ENCODE measurements around the gene PASK. TPM values are rescaled to one million over a fixed set of nuclear protein-coding genes. Genes with fewer than 3 reads are reported as not detected.

Gene PASK
- total and polyA plus RNA-seq, 12 donors, result 0.72 to 8.9 (median 3.6) TPM

GRCh38 chr2:241159116-241159515 is 9.8 kb upstream of the PASK start:
- Histone ChIP-seq H3K4me3 (no peak overlapping the region), H3K9me3 (replicated peaks in 1 of 3) (no peaks in the 10 kb centered on the region), H3K27me3 (no peaks in the 10 kb centered on the region), H3K27ac (no peak overlapping the region), H3K4me1 (replicated peaks in 1 of 2) (peaks cover 8 to 12% of the 10 kb centered on the region in 2 donors), H3K36me3 (replicated peaks in 1 of 2) (peaks cover 0 to 41% of the 10 kb centered on the region in 2 donors)
- 90 to 97% (median 91%) methylated on average over 5 of the region's 5 CpGs for WGBS, 4 donors
- TF ChIP-seq CTCF (IDR thresholded peaks at IDR 0.05) (no peak), POLR2A (IDR thresholded peaks at IDR 0.05) (no peak)
- intact Hi-C loops (cut with DNase I), result no loop called here
- no peak for DNase-seq

GRCh38 chr2:241158546-241158900 is 9.3 kb upstream of the PASK start:
- DNase-seq, result no peak
- Histone ChIP-seq H3K9me3 (replicated peaks in 1 of 3) (no peaks in the 10 kb centered on the region), H3K4me1 (replicated peaks in 1 of 2) (peaks cover 8 to 12% of the 10 kb centered on the region in 2 donors), H3K27me3 (no peaks in the 10 kb centered on the region), H3K36me3 (replicated peaks in 1 of 2) (peaks cover 0 to 36% of the 10 kb centered on the region in 2 donors), H3K27ac (no peak overlapping the region), H3K4me3 (no peak overlapping the region)
- intact Hi-C loops (cut with DNase I), result no loop called here
- TF ChIP-seq POLR2A (IDR thresholded peaks at IDR 0.05) (no peak), CTCF (IDR thresholded peaks at IDR 0.05) (no peak)
- WGBS, 4 donors, result 91 to 99% (median 93%) methylated on average over 7 to 8 of the region's 8 CpGs

DNA sequence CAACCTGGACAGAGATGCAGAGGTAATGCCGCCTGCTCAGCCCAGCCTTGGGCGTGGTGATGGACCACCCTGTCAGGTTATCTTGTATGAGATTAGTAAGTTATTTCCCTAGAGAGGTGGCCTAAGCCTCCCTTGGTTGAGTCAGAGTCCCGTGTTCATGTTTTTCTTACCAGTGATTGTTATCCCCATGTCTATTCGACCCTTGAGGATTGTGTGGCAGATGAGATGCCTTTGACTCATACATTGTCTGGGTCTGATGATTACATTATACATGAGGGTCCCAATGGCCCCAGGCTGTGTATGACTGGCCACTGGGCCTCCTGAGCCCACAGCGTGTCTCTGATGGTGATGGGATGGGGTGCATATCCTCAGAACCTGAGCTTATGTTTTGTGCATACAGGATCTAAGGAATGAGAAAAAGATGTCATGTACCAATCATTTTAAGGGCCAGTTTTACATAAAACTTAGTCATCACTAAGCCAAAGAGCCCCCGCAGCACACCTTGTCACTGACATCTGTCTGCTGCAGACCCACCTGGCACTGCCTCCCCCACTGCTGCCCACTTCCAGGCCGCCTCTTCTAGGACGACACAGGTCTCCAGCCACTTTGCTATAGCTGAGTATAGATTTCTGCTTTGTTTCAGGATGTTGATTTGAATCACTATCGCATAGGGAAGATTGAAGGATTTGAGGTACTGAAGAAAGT is 8.7 kb upstream of the PASK start:
- intact Hi-C loops (cut with DNase I), result no loop called here
- Histone ChIP-seq H3K27ac (no peak overlapping the region), H3K4me1 (replicated peaks in 1 of 2) (peaks cover 8 to 12% of the 10 kb centered on the region in 2 donors), H3K27me3 (no peaks in the 10 kb centered on the region), H3K9me3 (replicated peaks in 1 of 3) (no peaks in the 10 kb centered on the region), H3K36me3 (replicated peaks in 1 of 2) (peaks cover 0 to 30% of the 10 kb centered on the region in 2 donors), H3K4me3 (no peak overlapping the region)
- 91 to 98% (median 94%) methylated on average over 9 of the region's 9 CpGs for WGBS, 4 donors
- TF ChIP-seq POLR2A (IDR thresholded peaks at IDR 0.05), result no peak
- no peak for TF ChIP-seq CTCF (IDR thresholded peaks at IDR 0.05)
- DNase-seq, result no peak

DNA sequence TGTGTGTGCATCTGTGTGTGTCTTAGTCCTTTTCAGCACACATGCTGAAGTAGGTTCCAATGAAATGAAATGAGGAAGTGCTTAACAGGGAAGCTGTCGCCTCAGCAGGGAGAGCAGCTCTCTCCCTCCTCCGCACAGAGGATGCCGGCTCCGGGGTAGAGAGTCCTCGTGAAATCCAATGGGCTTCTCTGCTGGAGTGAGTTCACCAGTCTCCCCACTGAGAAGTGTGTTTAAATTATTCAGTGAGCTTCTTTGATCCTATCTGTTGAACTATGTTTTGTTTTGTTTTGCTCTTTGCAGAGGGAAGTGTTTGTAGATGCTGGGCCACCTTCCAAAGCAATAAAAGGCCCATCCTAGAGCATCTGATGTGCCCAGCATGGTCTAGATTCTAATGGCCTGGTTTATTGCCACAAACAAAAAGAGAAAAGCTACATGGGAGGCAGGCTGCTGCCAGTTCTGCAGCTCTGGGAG is 7.7 kb upstream of the PASK start:
- Histone ChIP-seq H3K9me3 (replicated peaks in 1 of 3) (no peaks in the 10 kb centered on the region), H3K4me3 (no peak overlapping the region), H3K27me3 (no peaks in the 10 kb centered on the region), H3K4me1 (replicated peaks in 1 of 2) (peaks cover 8% of the 10 kb centered on the region in 2 donors), H3K27ac (no peak overlapping the region), H3K36me3 (replicated peaks in 1 of 2) (peaks cover 0 to 30% of the 10 kb centered on the region in 2 donors)
- intact Hi-C loops (cut with DNase I), result no loop called here
- no peak for DNase-seq
- TF ChIP-seq POLR2A (IDR thresholded peaks at IDR 0.05), result no peak
- TF ChIP-seq CTCF (IDR thresholded peaks at IDR 0.05), result no peak
- 60 to 80% (median 71%) methylated on average over 1 to 5 of the region's 5 CpGs for WGBS, 4 donors
